ENCODE measurements around the gene LRRC3.
A peak's percentile ranks its signal among the peaks of the same experiment; 100 is the strongest.

The LRRC3 gene

DNA sequence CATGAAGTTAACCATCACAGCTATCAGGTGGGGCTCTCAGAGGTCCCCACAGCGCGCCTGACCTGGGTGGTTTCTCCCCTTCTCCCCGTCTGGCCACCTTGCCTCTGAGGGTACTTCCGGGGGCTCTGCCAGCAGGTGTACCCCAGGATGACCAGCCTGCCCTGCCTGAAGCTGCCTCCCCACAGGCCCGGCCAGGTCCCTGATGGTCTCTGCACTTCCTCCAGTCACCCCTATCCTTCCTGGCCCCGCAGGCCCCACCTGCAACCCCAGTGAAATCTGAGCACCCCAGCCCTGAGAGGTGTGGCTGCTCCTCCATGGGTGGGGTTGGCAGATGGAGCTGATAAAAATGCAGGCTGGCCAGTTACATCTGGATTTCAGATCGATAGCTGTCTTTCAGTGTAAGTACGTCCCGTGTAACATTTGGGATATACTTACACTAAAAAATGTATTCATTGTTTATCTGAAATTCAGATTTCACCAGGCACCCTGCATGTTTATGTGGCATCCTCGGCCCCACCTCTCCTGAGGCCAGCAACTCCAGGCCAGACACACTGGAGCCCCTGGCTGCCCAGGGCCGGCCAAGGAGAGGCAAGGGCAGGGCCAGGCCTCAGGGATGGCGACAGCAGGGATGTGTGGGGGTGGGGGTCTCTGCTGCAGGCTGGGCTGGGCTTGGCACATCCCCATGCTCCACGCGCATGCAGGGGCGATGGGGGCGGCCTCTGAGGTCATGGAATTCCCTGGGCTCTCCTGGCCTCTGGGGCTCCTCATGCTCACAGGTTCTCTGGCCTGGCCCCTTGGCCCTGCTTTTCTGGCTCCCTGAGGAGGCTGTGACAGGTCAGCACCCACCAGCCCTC, 25.1 kb downstream of the LRRC3 start:
- DNase-seq: no peak

GRCh38 chr21:44482581-44483287, 27.4 kb downstream of the LRRC3 start:
- DNase-seq: no peak

- DNase-seq: no peak
Measured at GRCh38 chr21:44483288-44484237, 28.3 kb downstream of the LRRC3 start.

- DNase-seq: no peak
Measured at GRCh38 chr21:44484498-44485253, 29.4 kb downstream of the LRRC3 start.

GRCh38 chr21:44485254-44485793, 30.0 kb downstream of the LRRC3 start:
- DNase-seq: no peak

- no peak for DNase-seq
Measured at GRCh38 chr21:44485796-44486195, 30.5 kb downstream of the LRRC3 start.

- no peak for DNase-seq
Measured at GRCh38 chr21:44486302-44486701, 31.0 kb downstream of the LRRC3 start.

DNA sequence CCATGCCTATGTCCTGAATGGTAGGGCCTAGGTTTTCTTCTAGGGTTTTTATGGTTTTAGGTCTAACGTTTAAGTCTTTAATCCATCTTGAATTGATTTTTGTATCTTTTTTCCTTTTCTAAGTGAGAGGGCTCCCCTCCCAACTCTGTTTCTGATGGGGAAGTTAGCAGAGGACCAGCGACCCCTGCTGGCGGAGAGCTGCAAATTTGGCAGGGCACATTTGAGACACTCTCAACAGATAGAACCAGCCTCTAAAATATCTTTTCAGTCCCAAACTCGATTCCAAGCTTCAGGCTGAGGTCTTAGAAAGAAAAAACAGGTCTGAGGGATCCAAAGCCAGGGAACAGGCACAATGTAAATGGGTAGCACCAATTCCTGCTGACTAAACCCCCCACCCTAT, 32.5 kb downstream of the LRRC3 start:
- no peak for DNase-seq

GRCh38 chr21:44489962-44490361, 34.7 kb downstream of the LRRC3 start:
- no peak for DNase-seq

GRCh38 chr21:44490405-44490804, 35.1 kb downstream of the LRRC3 start:
- no peak for DNase-seq

- no peak for DNase-seq
Measured at GRCh38 chr21:44490816-44491215, 35.5 kb downstream of the LRRC3 start.

GRCh38 chr21:44492567-44493385, 37.5 kb downstream of the LRRC3 start:
- DNase-seq: no peak

GRCh38 chr21:44494418-44494817, 39.1 kb downstream of the LRRC3 start:
- DNase-seq: no peak

DNA sequence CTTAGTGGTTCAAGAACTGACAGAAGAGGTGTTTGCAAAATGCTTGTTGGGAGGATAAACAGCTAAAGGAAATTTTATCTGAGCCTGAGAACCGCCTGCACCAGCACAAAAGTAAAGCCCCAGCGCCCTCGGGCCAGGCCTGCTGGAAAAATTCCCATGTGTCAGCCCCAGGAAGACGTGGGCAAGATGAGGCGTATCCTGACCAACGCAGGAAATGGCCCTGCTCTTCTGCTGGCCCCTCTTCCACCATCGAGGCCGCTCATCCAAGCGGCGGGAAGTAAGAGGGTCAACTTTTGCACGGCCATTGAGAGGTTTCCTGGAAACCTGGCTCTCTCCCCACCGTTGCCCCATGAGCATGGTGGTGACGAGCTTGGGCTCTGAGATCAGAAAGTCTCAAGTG, 39.6 kb downstream of the LRRC3 start:
- no peak for DNase-seq

DNA sequence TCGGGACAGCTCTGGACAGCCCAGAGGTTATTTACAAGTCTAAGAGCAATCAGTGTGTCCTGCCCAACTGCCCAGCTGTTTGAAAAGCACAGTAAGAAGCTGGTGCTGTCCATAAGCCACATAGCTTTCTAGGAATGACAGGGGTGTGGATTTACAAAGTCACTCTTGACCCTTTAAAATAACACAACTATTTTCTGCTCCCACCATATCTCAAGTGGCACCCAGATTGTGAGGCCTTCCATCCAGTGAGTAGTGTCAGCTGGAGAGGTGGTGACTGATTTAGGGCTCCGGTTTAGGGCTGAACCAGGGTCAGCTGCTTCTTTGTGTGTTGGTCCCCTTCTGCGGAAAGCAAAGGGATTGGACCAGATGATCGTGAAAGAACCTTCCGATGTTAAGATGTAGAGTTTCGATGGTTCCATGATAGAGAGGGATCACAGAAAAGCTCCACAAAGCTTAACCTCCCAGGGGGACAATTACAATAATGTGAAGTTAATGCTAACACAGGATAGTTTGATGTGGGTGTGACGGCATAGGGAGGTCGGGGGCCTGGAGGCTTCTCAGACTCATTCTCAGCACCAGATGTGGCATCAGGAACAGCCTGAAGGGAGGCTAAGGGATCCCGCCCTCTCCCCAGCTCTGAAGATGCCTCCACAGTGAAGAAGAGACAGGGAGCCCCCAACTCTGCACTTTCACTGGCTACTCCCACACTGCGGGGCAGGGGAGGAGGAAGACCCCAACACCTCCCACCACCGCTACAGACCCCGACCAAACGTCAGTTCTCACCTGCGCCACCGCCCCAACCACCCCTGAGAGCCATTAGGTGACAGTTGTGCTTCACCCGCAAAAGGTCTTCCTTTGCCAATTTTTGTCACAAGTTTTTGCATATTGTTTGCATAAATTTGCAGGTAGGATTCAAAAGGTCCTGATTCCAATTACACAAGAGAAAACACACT, 40.6 kb downstream of the LRRC3 start:
- DNase-seq: no peak

DNA sequence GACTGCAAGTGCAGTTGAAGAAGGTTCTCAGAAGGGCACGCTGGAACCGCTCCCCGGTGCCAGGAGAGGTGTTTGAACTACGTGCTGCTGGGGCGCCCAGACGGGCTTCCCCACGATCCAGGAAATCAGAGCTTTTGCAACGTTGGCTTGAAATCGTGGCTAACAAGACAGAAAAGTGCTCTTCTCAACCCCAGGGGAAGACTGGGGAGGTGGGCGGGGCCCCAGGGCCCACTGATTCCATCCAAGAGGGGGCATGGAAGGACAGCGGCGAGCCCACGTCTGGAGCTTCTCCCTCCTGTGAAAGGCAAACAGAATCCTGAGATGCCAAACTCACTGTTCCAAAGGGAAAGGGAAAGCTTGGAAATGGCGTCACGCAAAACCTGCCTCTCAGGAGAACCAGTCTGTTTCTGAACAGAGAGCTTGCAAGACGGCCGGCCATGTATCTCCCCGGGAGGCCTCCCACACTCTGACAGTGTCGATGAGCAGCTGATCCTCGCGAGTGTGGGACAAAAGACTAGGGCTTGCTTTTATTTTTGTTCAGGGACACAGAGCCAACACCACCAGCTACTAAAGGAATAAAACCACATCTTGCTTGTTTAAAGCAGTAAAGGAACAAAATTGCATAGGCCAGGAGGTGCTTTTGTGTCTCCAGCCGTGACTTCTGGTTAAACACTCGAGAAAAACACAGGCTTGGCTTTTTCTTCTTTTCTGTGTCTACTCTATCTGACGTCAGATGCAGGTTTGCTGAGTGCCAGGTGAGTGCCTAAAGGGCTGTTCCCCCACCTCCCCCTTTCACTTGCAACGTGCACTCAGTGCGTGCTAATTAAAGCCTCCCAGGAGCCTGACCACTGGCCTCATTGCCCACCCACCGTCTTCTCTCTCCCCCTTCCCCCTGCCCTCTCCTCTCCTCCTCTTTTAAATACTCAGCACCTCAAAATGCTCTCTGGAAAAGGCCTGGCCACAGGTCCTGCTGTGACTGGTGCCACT, 41.5 kb downstream of the LRRC3 start:
- peak; percentile 44 for DNase-seq

- peak; percentile 63 for DNase-seq
Measured at GRCh38 chr21:44497703-44498126, 42.4 kb downstream of the LRRC3 start.
